Right atrium auricular region (tissue), 2 donors: ENCODE measurements around the gene LRRC1. TPM values are rescaled to one million over a fixed set of nuclear protein-coding genes. Genes with fewer than 3 reads are reported as not detected.

Source experiments
- DNase-seq: peaks from one replicate; pipeline ENCODE4 v3.0.0-alpha.2; 2019; ENCODE audit warnings: low spot score
- H3K27ac ChIP-seq, 2 donors: fragments of 200-600 bp; sonication (generic); 1 replicate in 1 of 2; 2 replicates in 1 of 2; pipeline ENCODE4 v1.5.1; 2016 to 2019
- H3K27me3 ChIP-seq, 2 donors: fragments of 200-600 bp; sonication (generic); one replicate each; pipeline versions ENCODE4 v1.5.1 to v1.6.0; 2017 to 2019
- H3K36me3 ChIP-seq: fragments of 200-600 bp; sonication (generic); one replicate; pipeline ENCODE4 v1.5.1; 2016
- H3K4me1 ChIP-seq, 2 donors: fragments of 200-600 bp; sonication (generic); one replicate each; pipeline versions ENCODE4 v1.5.1 to v1.6.0; 2017 to 2019
- H3K4me3 ChIP-seq, 2 donors: fragments of 200-600 bp; sonication (generic); 1 replicate in 1 of 2; 2 replicates in 1 of 2; pipeline ENCODE4 v1.5.1; 2017 to 2019; ENCODE audit warnings: mild to moderate bottlenecking in 1 of 2, moderate library complexity in 1 of 2
- H3K9me3 ChIP-seq, 2 donors: fragments of 200-600 bp; sonication (generic); one replicate each; pipeline ENCODE4 v1.5.1; 2019
- CTCF ChIP-seq, 2 donors: fragments of 200-600 bp; sonication (generic); IDR thresholded peaks; one replicate each; pipeline ENCODE4 v1.5.1; 2019; ENCODE audit warnings: antibody characterized with exemption in 2 of 2
- total RNA-seq, 2 donors: library from RNA; depleted of rRNA; stranded (reverse); fragments of >200 nt; gene quantifications; one replicate each; pipeline ENCODE4 v1.1.0, GENCODE V29; 2016

The LRRC1 gene
- total RNA-seq, 2 donors from 2014 or later, result 5.3 to 6.1 TPM

DNA sequence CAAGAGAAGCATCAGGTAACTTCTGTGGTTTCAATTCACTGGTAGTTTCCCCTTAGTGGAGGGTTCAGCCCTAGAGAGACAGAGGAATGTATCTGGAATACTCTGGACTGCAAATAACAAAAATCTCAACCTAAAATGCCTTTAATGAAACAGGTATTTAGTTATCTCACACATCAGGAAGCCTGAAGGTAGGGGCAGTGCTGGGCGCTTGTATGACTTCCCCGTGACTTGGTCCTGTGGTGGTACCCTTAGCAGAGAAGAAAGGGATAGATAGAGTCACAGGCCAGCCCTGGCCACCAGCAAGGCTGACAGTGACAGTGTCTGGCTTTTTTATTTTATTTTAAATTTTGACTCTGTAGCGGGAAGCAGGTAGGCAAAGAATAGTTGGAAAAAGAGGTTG, 14.9 kb downstream of the LRRC1 start:
- Histone ChIP-seq H3K9me3 (no peaks in the 10 kb centered on the region), H3K36me3 (no peaks in the 10 kb centered on the region), H3K27me3 (no peaks in the 10 kb centered on the region), H3K4me3 (no peak overlapping the region), H3K4me1 (peaks cover 0 to 10% of the 10 kb centered on the region in 2 donors), H3K27ac (no peak overlapping the region)
- no peak for TF ChIP-seq CTCF (IDR thresholded peaks at IDR 0.05)
- no peak for DNase-seq

DNA sequence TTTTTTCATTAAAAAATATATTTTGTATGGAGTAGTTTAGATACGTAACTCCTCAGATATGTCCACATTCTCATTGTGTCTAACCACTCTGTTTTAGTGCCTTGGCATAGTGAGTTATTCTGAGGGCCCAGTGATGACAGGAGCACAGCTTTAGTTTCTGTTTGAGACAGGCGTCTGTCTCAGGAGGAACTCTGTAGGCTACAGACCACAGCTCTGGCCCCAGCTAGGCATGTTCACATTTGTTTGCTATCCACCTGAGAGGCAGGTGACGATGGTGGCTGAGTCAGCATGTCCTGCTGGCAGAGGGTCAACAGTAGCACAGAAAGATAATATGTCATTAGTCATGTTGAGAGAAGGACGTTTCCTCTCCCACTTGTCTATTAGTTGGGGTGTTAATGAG, 16.3 kb downstream of the LRRC1 start:
- no peak for TF ChIP-seq CTCF (IDR thresholded peaks at IDR 0.05)
- Histone ChIP-seq H3K36me3 (no peaks in the 10 kb centered on the region), H3K9me3 (no peaks in the 10 kb centered on the region), H3K27me3 (no peaks in the 10 kb centered on the region), H3K27ac (no peak overlapping the region), H3K4me1 (peaks cover 0 to 10% of the 10 kb centered on the region in 2 donors), H3K4me3 (no peak overlapping the region)
- no peak for DNase-seq

DNA sequence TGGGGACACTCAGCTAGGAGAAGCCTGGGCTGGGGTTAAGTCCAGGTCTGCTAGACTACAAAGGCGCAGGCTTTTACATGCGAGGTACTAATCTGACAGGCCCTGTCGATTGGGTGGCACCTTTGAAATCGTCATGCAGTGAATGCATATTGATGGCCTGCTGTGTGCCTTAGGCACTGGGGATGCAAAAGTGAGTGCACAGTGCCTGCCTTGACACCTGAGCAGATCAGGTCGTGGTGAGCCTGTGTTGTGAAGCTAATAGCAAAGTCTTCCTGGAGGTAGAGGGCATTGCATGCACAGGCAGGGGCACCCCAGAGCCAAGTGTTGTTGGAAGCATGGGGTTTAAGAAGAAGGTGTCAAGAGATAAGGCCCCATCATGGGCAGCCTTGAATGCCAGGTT, 16.9 kb downstream of the LRRC1 start:
- Histone ChIP-seq H3K4me3 (no peak overlapping the region), H3K27me3 (no peaks in the 10 kb centered on the region), H3K36me3 (no peaks in the 10 kb centered on the region), H3K4me1 (peaks cover 0 to 10% of the 10 kb centered on the region in 2 donors), H3K27ac (no peak overlapping the region), H3K9me3 (no peaks in the 10 kb centered on the region)
- DNase-seq, result no peak
- no peak for TF ChIP-seq CTCF (IDR thresholded peaks at IDR 0.05)

DNA sequence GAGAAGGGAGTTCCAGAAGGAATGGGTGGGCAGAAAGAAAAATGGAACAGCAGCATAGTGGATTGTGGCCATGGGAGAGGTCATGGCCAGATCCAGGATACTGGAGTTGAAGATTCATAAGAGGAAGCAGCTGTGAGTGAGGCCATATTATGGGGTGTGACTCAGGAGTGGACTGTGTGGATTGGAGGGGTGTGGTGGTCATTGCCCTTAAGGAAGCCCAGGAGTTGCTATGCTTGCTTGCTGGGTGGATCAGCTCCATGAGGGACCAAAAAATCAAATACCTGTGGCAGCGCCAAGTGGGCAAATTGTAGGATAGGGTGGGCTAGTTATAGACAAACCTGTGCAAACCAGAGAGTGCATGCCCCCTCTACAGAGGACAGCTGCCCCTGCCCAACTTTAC, 18.3 kb downstream of the LRRC1 start:
- no peaks in the 10 kb centered on the region for H3K27me3 ChIP-seq
- H3K36me3 ChIP-seq, result no peaks in the 10 kb centered on the region
- no peak for TF ChIP-seq CTCF (IDR thresholded peaks at IDR 0.05)
- H3K4me1 ChIP-seq, result peaks cover 0 to 10% of the 10 kb centered on the region in 2 donors
- H3K9me3 ChIP-seq, result no peaks in the 10 kb centered on the region
- no peak overlapping the region for H3K4me3 ChIP-seq
- no peak for DNase-seq
- no peak overlapping the region for H3K27ac ChIP-seq

GRCh38 chr6:53813801-53814200, 19.0 kb downstream of the LRRC1 start:
- DNase-seq, result no peak
- Histone ChIP-seq H3K36me3 (no peaks in the 10 kb centered on the region), H3K27ac (no peak overlapping the region), H3K9me3 (no peaks in the 10 kb centered on the region), H3K4me1 (peaks cover 0 to 13% of the 10 kb centered on the region in 2 donors), H3K4me3 (no peak overlapping the region), H3K27me3 (no peaks in the 10 kb centered on the region)
- no peak for TF ChIP-seq CTCF (IDR thresholded peaks at IDR 0.05)

DNA sequence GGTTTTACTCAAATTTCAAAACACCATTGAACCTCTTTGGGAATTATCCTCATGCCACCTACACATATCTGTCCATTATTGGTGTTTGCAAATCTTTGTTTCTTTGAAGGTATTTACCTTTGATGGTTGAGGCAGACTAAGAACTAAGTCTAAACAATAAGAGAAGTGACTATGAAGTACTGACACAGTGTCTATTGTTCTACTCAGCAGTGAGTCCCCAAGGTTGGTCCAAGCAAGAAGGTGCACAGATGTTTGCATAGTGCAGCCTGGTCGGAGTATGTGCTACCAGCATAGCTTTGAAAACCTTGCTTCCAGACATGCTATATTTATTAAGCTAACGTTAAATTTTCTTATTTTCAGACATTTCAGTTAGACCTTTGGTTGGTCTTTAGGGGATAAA, 19.5 kb downstream of the LRRC1 start:
- no peak for DNase-seq
- Histone ChIP-seq H3K9me3 (no peaks in the 10 kb centered on the region), H3K4me3 (no peak overlapping the region), H3K36me3 (no peaks in the 10 kb centered on the region), H3K4me1 (peaks cover 0 to 17% of the 10 kb centered on the region in 2 donors), H3K27ac (no peak overlapping the region), H3K27me3 (no peaks in the 10 kb centered on the region)
- TF ChIP-seq CTCF (IDR thresholded peaks at IDR 0.05), result no peak
